ENCODE results near the gene UBE2Q2.
A peak's percentile ranks its signal among the peaks of the same experiment; 100 is the strongest.

The UBE2Q2 gene

DNA sequence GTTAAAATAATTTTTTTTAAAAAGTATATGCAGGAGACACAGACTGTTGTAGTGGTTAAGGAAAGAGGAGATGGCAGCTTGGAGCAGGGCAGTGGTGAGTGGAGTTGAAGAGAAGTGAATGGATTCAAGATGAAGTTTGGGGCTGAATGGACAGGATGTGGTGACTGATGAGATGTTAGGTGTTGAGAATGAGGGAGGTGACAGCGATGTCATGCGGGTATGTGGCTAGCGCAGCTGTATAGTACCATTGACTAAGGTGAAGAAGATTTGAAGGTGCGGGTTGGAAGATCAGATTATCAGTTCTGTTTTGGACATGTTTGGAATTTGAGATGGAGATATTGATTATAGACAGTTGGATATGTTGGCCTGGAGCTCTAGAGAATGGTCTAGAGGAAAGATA is 80.5 kb downstream of the UBE2Q2 start:
- peak; percentile 67 for ATAC-seq
- no peak for DNase-seq

GRCh38 chr15:75924576-75924975 is 81.3 kb downstream of the UBE2Q2 start:
- DNase-seq (no peak), ATAC-seq (no peak)

DNA sequence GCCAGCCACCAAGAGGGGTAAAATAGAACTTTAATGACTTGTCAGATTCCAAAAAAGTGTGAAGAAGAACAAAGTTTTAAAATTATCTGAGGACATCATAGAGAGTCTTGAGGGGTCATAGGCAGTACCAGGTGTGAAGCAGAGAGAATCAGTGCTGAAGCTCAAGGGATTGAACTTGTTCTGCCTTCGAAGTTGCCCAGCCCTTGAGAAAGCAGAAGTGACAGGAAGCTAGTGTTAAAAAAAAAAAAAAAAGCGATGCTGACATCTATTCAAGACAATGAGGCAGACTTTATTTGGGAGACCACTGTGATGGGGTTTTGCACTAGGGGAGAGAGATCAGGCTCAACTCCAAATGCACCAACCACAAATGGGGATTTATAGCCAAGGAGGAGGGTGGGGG is 82.2 kb downstream of the UBE2Q2 start:
- ATAC-seq = no peak
- DNase-seq = no peak

DNA sequence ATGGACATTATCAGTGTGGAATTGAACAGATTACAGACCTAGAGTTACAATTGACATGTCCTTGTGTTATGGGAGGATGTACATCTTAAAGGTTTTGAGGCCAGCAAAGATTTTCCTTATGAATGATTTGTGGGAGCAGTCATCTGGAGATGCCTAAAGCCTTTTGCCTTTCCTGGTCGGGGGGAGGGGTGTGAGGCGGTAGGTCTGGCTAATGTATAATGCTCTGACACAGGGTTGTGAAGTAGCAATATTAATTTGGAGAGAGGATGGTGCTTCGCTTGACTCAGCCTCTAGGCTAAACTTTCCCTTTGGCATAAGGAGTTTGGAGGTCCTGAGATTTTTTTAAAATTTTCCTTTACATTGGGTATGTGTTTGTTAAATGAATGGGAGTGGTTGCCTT is 83.7 kb downstream of the UBE2Q2 start:
- DNase-seq = no peak
- no peak for ATAC-seq

DNA sequence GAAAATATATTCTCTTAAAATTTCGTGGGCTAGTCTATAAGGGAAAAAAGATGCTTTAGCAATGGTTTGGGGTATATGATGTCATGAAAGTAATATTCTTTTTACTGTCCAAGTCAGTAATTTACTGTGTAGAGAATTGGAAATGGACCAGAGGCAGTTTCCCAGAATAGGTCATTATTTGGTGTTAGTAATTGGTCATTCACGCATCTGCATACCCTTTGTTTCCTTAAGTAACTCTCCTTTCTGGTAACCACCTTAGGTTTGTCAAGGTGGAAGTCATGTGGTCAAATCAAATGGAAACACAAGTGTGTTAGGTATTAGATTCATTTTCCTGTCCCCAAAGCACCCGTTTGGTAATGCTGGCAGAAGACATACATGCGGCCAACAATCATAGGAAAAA is 84.4 kb downstream of the UBE2Q2 start:
- no peak for DNase-seq
- no peak for ATAC-seq

- DNase-seq = no peak
- ATAC-seq = no peak
Observed at GRCh38 chr15:75928680-75929608, 85.7 kb downstream of the UBE2Q2 start.

DNA sequence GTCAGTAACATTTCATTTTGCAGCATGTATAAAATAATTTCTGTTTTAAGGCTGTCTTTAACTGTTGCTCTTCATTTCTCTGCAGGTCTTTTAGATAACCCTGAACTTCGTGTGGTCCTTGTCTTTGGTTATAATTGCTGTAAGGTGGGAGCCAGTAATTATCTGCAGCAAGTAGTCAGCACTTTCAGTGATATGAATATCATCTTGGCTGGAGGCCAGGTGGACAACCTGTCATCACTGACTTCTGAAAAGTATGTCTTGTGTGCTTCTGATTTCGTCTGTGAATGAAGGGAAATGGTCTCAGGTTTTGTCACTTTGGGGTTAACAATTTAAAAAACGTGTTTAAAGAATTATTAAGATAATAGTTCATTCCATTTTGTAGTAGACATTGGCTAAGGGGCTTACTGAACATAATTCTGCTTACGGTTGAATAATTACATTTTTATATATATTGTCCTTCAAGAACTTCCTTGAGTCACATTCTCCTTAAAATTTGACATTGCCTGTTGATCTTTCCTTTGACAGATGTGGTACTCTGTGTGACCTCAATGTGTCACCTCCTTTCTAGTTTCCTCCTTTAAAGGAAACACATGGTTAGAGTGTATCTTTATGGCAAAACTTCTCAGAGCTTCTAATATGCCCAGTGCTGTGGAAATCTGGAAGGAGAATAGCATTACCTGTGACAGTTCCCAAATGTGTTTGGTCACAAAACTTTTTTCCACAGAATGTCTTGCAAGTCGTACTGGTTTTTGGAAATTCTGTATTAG is 86.7 kb downstream of the UBE2Q2 start:
- DNase-seq = no peak
- peak; percentile 49 for ATAC-seq

- no peak for DNase-seq
- ATAC-seq = no peak
Observed at GRCh38 chr15:75930866-75931265, 87.6 kb downstream of the UBE2Q2 start.

DNA sequence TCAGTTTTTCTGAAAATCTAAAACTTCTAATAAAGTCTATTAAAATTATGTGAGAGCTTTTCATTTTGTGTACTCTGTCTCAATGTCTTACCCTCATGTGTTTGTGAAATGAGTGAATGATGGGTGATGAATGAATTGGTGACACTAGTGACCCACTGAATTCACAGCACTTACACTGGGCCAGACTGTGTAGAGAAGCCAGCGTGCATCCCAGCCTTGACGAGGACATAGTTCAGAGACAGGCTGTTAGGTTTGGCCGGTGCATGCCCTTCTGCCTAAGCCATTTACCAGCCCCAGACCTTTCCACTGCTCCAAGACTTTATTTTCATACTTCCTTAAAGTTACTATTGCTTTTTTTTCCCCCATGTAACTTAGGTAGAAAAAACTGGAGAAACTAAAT is 99.2 kb downstream of the UBE2Q2 start:
- no peak for ATAC-seq
- DNase-seq = no peak

GRCh38 chr15:75943246-75943645 is 100.0 kb downstream of the UBE2Q2 start:
- ATAC-seq (no peak), DNase-seq (no peak)

- DNase-seq (no peak), ATAC-seq (no peak)
Observed at GRCh38 chr15:75943713-75944215, 100.5 kb downstream of the UBE2Q2 start.

DNA sequence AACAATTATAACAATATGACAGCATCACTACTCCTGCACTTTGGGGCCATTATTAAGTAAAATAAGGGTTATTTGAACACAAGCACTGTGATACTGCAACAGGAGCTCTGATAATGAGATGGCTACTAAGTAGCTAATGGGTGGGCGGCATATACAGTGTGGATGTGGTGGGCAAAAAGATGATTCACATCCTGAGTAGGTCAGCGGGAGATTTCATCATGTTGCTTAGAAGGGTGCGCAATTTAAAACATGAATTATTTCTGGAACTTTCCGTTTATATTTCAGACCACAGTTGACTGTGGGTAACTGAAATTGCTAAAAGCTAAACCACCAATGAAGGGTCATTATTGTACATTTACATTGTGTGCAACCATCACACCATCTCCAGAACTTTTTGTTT is 102.7 kb downstream of the UBE2Q2 start:
- ATAC-seq (no peak), DNase-seq (no peak)

- no peak for ATAC-seq
- no peak for DNase-seq
Observed at GRCh38 chr15:75947092-75947491, 103.8 kb downstream of the UBE2Q2 start.

DNA sequence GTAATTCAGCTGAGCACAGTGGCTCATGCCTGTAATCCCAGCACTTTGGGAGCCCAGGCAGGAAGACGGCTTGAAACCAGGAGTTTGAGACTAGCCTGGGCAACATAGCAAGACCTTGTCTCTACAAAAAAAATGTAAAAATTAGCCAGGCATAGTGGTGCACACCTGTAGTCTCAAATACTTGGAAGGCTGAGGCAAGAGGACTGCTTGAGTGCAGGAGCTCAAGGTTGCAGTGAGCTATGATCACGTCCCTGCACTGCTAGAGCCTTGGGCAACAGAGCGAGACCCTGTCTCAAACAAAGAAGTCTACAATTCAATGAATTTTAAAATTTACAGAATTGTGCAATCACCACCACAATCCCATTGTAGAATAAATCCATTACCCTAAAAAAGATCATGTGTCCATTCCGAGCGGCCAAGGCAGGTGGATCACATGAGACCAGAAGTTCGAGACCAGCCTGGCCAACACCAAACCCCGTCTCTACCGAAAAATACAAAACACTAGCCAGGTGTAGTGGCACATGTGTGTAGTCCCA is 105.6 kb downstream of the UBE2Q2 start:
- ATAC-seq (no peak), DNase-seq (no peak)

All from stimulated activated naive CD8-positive, alpha-beta T cell treated with anti-CD3 and anti-CD28 coated beads, Interleukin-15, Interleukin-2, amounts not matched to agents 100 U/mL and 50 U/mL, for 24 hours (primary cell).